Islet of Langerhans (tissue), 1 donor: ENCODE results near the gene MAP1B.

Source experiments
- FAIRE-seq: peaks from one replicate; lab custom pipeline; 2011; peaks lifted over from hg19 to GRCh38; lab: Jason Lieb, UNC

Gene MAP1B

GRCh38 chr5:72194846-72195245 is 87.6 kb downstream of the MAP1B start:
- FAIRE-seq: no peak

GRCh38 chr5:72195581-72195980 is 88.3 kb downstream of the MAP1B start:
- no peak for FAIRE-seq

- no peak for FAIRE-seq
These were observed 90.1 kb downstream of the MAP1B start for GRCh38 chr5:72197393-72197792.

- FAIRE-seq: no peak
These were observed 92.4 kb downstream of the MAP1B start for GRCh38 chr5:72199681-72200080.

- FAIRE-seq: no peak
These were observed 95.1 kb downstream of the MAP1B start for GRCh38 chr5:72202331-72202825.

- no peak for FAIRE-seq
These were observed 96.1 kb downstream of the MAP1B start for GRCh38 chr5:72203251-72203845.

GRCh38 chr5:72204946-72205345 is 97.7 kb downstream of the MAP1B start:
- no peak for FAIRE-seq

GRCh38 chr5:72205431-72206009 is 98.2 kb downstream of the MAP1B start:
- FAIRE-seq: no peak

GRCh38 chr5:72206160-72206559 is 98.9 kb downstream of the MAP1B start:
- FAIRE-seq: no peak

- FAIRE-seq: no peak
These were observed 99.7 kb downstream of the MAP1B start for GRCh38 chr5:72206994-72207393.

GRCh38 chr5:72208324-72208926 is 101.2 kb downstream of the MAP1B start:
- FAIRE-seq: no peak

- no peak for FAIRE-seq
These were observed 102.2 kb downstream of the MAP1B start for GRCh38 chr5:72209147-72210115.

- FAIRE-seq: peak; percentile 43
These were observed 103.8 kb downstream of the MAP1B start for GRCh38 chr5:72210888-72211678.

GRCh38 chr5:72212171-72212570 is 104.9 kb downstream of the MAP1B start:
- FAIRE-seq: no peak

GRCh38 chr5:72213482-72213881 is 106.2 kb downstream of the MAP1B start:
- FAIRE-seq: no peak

- no peak for FAIRE-seq
These were observed 106.9 kb downstream of the MAP1B start for GRCh38 chr5:72214168-72214567.

GRCh38 chr5:72216756-72217155 is 109.5 kb downstream of the MAP1B start:
- FAIRE-seq: no peak

- FAIRE-seq: no peak
These were observed 113.8 kb downstream of the MAP1B start for GRCh38 chr5:72221099-72221498.

GRCh38 chr5:72221541-72221940 is 114.3 kb downstream of the MAP1B start:
- no peak for FAIRE-seq

GRCh38 chr5:72222521-72222920 is 115.2 kb downstream of the MAP1B start:
- FAIRE-seq: no peak

- no peak for FAIRE-seq
These were observed 116.1 kb downstream of the MAP1B start for GRCh38 chr5:72223371-72223770.

GRCh38 chr5:72224946-72225463 is 117.7 kb downstream of the MAP1B start:
- no peak for FAIRE-seq
